ENCODE data around the gene CAMKK2.

- TF ChIP-seq, protein P1, sequence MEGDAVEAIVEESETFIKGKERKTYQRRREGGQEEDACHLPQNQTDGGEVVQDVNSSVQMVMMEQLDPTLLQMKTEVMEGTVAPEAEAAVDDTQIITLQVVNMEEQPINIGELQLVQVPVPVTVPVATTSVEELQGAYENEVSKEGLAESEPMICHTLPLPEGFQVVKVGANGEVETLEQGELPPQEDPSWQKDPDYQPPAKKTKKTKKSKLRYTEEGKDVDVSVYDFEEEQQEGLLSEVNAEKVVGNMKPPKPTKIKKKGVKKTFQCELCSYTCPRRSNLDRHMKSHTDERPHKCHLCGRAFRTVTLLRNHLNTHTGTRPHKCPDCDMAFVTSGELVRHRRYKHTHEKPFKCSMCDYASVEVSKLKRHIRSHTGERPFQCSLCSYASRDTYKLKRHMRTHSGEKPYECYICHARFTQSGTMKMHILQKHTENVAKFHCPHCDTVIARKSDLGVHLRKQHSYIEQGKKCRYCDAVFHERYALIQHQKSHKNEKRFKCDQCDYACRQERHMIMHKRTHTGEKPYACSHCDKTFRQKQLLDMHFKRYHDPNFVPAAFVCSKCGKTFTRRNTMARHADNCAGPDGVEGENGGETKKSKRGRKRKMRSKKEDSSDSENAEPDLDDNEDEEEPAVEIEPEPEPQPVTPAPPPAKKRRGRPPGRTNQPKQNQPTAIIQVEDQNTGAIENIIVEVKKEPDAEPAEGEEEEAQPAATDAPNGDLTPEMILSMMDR (IDR thresholded peaks at IDR 0.05; ENCODE audit: borderline replicate concordance, extremely low read depth, low read length, poor library complexity, severe bottlenecking): no peak
- TF ChIP-seq EZH2 (IDR thresholded peaks at IDR 0.05; ENCODE audit: borderline replicate concordance, low read depth, low read length, severe bottlenecking): no peak
These were observed 48.0 kb upstream of the CAMKK2 start for GRCh38 chr12:121344506-121344905.

Data from DND-41 (cell line).